HepG2 (cell line): ENCODE measurements around the gene FRMD3. TPM values are rescaled to one million over a fixed set of nuclear protein-coding genes. Genes with fewer than 3 reads are reported as not detected.

Experiments
- BCL6 ChIP-seq: IDR thresholded peaks from 2 replicates; pipeline ENCODE4 v1.6.1; 2016; ENCODE audit warnings: missing genetic modification reagents, missing compliant biosample characterization
- FOXA1 ChIP-seq, 2 experiments: fragments of 450-650 bp in 1 of 2; sonication (generic) in 1 of 2; formaldehyde crosslinking in 1 of 2; IDR thresholded peaks; 2 replicates each; pipeline versions ENCODE4 v1.4.0 to v1.6.1; 2016 to 2020; ENCODE audit warnings: missing genetic modification reagents in 1 of 2
- NR2C2 ChIP-seq: sonication (generic); formaldehyde crosslinking; IDR thresholded peaks from 2 replicates; pipeline ENCODE4 v1.4.0; 2020; ENCODE audit warnings: missing genetic modification reagents, mild to moderate bottlenecking, moderate library complexity, borderline replicate concordance
- NR2F6 ChIP-seq, 2 experiments: IDR thresholded peaks; 2 replicates each; pipeline ENCODE4 v1.6.1; 2016; ENCODE audit warnings: antibody characterized with exemption in 1 of 2, mild to moderate bottlenecking in 1 of 2
- SOX13 ChIP-seq, 3 experiments: fragments of 450-650 bp in 1 of 3; sonication (generic) in 1 of 3; formaldehyde crosslinking in 1 of 3; IDR thresholded peaks in 2 of 3; conservative IDR thresholded peaks in 1 of 3; 2 replicates each; pipeline versions ENCODE4 v1.5.0 to v1.6.1; 2016 to 2020; ENCODE audit warnings: antibody characterized with exemption in 1 of 3, mild to moderate bottlenecking in 1 of 3, missing compliant biosample characterization in 1 of 3, missing genetic modification reagents in 1 of 3, moderate library complexity in 1 of 3
- TCF7 ChIP-seq: sonication (generic); IDR thresholded peaks from 2 replicates; pipeline ENCODE4 v1.6.1; 2016; ENCODE audit warnings: antibody characterized with exemption, low read depth
- ZFY ChIP-seq: sonication (generic); formaldehyde crosslinking; IDR thresholded peaks from 2 replicates; pipeline ENCODE4 v1.4.0; 2020; ENCODE audit warnings: missing genetic modification reagents
- ZNF350 ChIP-seq: sonication (generic); formaldehyde crosslinking; IDR thresholded peaks from 2 replicates; pipeline ENCODE4 v1.4.0; 2020; ENCODE audit warnings: mild to moderate bottlenecking, low read depth, missing genetic modification reagents, borderline replicate concordance
- ZNF446 ChIP-seq: sonication (generic); formaldehyde crosslinking; IDR thresholded peaks from 2 replicates; pipeline ENCODE4 v1.5.0; 2020; ENCODE audit warnings: mild to moderate bottlenecking, missing genetic modification reagents
- polyA plus RNA-seq, 8 experiments: library from polyadenylated mRNA; depleted of rRNA in 3 of 8; stranded (reverse) in 7 of 8; unstranded in 1 of 8; fragments of >200 nt; fragmentation: Illumina TruSeq in 4 of 8; extraction: Trizol in 4 of 8; gene quantifications; 2 replicates each; pipeline versions ENCODE4 v1.2.1 to v1.2.3, GENCODE V29; 2011 to 2016; ENCODE audit warnings: low read depth in 4 of 8, missing spikeins in 1 of 8, mixed read lengths in 1 of 8; ENCODE audit not compliant: insufficient read depth in 1 of 8
- total RNA-seq, 5 experiments: library from RNA; depleted of rRNA; stranded (reverse); fragments of >200 nt; fragmentation: Illumina TruSeq; extraction: Trizol; gene quantifications; 2 replicates each; pipeline ENCODE4 v1.2.3, GENCODE V29; 2016; ENCODE audit warnings: low read depth in 1 of 5
- TF ChIP-seq, protein P1 (sequence below): IDR thresholded peaks from 2 replicates; pipeline ENCODE4 v1.6.1; 2016; ENCODE audit warnings: mild to moderate bottlenecking
- TF ChIP-seq, protein P2 (sequence below): IDR thresholded peaks from 2 replicates; pipeline ENCODE4 v1.4.0; 2020; ENCODE audit warnings: mild to moderate bottlenecking, missing genetic modification reagents
- TF ChIP-seq, protein P3 (sequence below): IDR thresholded peaks from 2 replicates; pipeline ENCODE4 v1.6.1; 2016; ENCODE audit warnings: low read depth
- TF ChIP-seq, protein P4 (sequence below): sonication (generic); formaldehyde crosslinking; IDR thresholded peaks from 2 replicates; pipeline ENCODE4 v1.9.0; 2022; ENCODE audit warnings: missing genetic modification reagents, mild to moderate bottlenecking, borderline replicate concordance
- TF ChIP-seq, protein P5 (sequence below): IDR thresholded peaks from 2 replicates; pipeline ENCODE4 v1.6.1; 2016; ENCODE audit warnings: low read depth, borderline replicate concordance
- TF ChIP-seq, protein P6 (sequence below): sonication (generic); formaldehyde crosslinking; IDR thresholded peaks from 2 replicates; pipeline ENCODE4 v1.4.0; 2020; ENCODE audit warnings: missing genetic modification reagents

The FRMD3 gene
- total and polyA plus RNA-seq, 2 of the 13 experiments (the other 11 are each of a cell fraction or from before 2014, with no cell fraction given): 3.2 to 7.7 TPM

DNA sequence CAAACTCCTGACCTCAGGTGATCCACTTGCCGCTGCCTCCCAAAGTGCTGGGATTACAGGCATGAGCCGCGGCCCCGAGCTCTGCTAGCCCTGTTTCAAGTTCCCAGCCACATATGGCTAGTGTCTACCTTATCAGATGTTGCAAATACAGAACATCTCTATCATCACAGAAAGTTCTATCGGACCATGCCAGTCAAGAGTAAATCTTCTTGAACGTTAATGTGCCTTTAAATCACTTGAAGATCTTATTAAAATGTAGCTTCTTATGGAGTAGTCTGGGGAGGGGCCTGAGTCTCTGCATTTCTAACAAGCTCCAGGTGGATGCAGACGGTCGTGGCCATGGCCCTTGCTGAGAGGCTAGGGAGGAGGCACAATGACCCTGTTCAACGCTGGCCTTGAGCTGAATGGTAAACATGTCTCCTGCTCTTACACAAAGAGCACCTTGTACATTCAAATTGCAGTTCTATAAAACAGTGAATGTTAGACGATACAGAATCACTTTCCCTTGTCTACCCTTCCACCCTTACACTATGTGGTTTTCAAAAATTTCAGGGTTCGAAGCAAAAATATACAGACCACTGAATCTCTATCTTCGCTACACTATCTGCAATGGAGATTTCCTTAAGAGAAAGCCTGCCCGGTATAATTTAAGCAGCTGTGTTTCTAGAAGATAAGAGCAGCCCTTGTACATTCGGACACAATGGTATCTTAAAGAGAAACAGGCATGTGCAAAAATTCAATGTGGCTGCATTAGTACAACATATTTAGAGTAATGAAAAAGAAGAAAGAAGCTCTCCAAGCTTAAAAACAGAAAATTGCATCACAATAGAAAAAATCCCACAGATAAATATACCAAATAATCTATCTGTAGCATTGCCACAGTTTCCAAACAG lies 114.1 kb downstream of the FRMD3 start (continued):
- TF ChIP-seq, protein P1, sequence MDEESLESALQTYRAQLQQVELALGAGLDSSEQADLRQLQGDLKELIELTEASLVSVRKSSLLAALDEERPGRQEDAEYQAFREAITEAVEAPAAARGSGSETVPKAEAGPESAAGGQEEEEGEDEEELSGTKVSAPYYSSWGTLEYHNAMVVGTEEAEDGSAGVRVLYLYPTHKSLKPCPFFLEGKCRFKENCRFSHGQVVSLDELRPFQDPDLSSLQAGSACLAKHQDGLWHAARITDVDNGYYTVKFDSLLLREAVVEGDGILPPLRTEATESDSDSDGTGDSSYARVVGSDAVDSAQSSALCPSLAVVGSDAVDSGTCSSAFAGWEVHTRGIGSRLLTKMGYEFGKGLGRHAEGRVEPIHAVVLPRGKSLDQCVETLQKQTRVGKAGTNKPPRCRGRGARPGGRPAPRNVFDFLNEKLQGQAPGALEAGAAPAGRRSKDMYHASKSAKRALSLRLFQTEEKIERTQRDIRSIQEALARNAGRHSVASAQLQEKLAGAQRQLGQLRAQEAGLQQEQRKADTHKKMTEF (CRISPR knock-in tag): peak; percentile 45; the same call in 1 of the 2 replicates
- TF ChIP-seq NR2F6 (IDR thresholded peaks at IDR 0.05) (peak; percentile 71), NR2F6 (CRISPR knock-in tag; IDR thresholded peaks at IDR 0.05) (peak; percentile 81; the same call in 1 of the 2 replicates), ZNF446 (no peak), ZNF350 (CRISPR knock-in tag) (0 out of 2 replicates have a peak, but pooled peaks have one; percentile 12), TCF7 (peak; percentile 19; the same call in 1 of the 2 replicates), BCL6 (CRISPR knock-in tag) (peak; percentile 90), SOX13 (IDR thresholded peaks at IDR 0.05) (no peak), SOX13 (CRISPR knock-in tag; conservative IDR thresholded peaks at IDR 0.05 in 1 of 2, IDR thresholded peaks at IDR 0.05 in 1 of 2) (peak in 1 of 2 experiments; percentile 84; a peak in 2 of 4 replicates), ZFY (CRISPR knock-in tag) (0 out of 2 replicates have a peak, but pooled peaks have one; percentile 24), NR2C2 (no peak), FOXA1 (IDR thresholded peaks at IDR 0.05) (no peak), FOXA1 (CRISPR knock-in tag; IDR thresholded peaks at IDR 0.05) (peak; percentile 96)
- TF ChIP-seq, protein P2, sequence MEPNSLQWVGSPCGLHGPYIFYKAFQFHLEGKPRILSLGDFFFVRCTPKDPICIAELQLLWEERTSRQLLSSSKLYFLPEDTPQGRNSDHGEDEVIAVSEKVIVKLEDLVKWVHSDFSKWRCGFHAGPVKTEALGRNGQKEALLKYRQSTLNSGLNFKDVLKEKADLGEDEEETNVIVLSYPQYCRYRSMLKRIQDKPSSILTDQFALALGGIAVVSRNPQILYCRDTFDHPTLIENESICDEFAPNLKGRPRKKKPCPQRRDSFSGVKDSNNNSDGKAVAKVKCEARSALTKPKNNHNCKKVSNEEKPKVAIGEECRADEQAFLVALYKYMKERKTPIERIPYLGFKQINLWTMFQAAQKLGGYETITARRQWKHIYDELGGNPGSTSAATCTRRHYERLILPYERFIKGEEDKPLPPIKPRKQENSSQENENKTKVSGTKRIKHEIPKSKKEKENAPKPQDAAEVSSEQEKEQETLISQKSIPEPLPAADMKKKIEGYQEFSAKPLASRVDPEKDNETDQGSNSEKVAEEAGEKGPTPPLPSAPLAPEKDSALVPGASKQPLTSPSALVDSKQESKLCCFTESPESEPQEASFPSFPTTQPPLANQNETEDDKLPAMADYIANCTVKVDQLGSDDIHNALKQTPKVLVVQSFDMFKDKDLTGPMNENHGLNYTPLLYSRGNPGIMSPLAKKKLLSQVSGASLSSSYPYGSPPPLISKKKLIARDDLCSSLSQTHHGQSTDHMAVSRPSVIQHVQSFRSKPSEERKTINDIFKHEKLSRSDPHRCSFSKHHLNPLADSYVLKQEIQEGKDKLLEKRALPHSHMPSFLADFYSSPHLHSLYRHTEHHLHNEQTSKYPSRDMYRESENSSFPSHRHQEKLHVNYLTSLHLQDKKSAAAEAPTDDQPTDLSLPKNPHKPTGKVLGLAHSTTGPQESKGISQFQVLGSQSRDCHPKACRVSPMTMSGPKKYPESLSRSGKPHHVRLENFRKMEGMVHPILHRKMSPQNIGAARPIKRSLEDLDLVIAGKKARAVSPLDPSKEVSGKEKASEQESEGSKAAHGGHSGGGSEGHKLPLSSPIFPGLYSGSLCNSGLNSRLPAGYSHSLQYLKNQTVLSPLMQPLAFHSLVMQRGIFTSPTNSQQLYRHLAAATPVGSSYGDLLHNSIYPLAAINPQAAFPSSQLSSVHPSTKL (CRISPR knock-in tag): peak; percentile 84
- TF ChIP-seq, protein P3, sequence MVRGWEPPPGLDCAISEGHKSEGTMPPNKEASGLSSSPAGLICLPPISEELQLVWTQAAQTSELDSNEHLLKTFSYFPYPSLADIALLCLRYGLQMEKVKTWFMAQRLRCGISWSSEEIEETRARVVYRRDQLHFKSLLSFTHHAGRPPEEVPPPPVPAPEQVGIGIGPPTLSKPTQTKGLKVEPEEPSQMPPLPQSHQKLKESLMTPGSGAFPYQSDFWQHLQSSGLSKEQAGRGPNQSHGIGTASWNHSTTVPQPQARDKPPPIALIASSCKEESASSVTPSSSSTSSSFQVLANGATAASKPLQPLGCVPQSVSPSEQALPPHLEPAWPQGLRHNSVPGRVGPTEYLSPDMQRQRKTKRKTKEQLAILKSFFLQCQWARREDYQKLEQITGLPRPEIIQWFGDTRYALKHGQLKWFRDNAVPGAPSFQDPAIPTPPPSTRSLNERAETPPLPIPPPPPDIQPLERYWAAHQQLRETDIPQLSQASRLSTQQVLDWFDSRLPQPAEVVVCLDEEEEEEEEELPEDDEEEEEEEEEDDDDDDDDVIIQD: peak; percentile 40; the same call in 1 of the 2 replicates
- TF ChIP-seq, protein P4, sequence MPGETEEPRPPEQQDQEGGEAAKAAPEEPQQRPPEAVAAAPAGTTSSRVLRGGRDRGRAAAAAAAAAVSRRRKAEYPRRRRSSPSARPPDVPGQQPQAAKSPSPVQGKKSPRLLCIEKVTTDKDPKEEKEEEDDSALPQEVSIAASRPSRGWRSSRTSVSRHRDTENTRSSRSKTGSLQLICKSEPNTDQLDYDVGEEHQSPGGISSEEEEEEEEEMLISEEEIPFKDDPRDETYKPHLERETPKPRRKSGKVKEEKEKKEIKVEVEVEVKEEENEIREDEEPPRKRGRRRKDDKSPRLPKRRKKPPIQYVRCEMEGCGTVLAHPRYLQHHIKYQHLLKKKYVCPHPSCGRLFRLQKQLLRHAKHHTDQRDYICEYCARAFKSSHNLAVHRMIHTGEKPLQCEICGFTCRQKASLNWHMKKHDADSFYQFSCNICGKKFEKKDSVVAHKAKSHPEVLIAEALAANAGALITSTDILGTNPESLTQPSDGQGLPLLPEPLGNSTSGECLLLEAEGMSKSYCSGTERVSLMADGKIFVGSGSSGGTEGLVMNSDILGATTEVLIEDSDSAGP (CRISPR knock-in tag): peak; percentile 81; the same call in 1 of the 2 replicates
- TF ChIP-seq, protein P5, sequence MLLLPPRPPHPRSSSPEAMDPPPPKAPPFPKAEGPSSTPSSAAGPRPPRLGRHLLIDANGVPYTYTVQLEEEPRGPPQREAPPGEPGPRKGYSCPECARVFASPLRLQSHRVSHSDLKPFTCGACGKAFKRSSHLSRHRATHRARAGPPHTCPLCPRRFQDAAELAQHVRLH: peak; percentile 85; the same call in 1 of the 2 replicates
- TF ChIP-seq, protein P6, sequence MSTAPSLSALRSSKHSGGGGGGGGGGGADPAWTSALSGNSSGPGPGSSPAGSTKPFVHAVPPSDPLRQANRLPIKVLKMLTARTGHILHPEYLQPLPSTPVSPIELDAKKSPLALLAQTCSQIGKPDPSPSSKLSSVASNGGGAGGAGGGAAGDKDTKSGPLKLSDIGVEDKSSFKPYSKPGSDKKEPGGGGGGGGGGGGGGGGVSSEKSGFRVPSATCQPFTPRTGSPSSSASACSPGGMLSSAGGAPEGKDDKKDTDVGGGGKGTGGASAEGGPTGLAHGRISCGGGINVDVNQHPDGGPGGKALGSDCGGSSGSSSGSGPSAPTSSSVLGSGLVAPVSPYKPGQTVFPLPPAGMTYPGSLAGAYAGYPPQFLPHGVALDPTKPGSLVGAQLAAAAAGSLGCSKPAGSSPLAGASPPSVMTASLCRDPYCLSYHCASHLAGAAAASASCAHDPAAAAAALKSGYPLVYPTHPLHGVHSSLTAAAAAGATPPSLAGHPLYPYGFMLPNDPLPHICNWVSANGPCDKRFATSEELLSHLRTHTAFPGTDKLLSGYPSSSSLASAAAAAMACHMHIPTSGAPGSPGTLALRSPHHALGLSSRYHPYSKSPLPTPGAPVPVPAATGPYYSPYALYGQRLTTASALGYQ (CRISPR knock-in tag): no peak
